ENCODE measurements around the gene RFX2. TPM values are rescaled to one million over a fixed set of nuclear protein-coding genes. Genes with fewer than 3 reads are reported as not detected.

RFX2 gene
- total RNA-seq, 1 experiment from 2014 or later, result 3.7 TPM

- H3K9me3 Mint-ChIP-seq, result peaks cover 0 to 2% of the 10 kb centered on the region in 2 experiments; a peak in 2 of 5 replicates
- no peak overlapping the region; a peak in 1 of 7 replicates for H3K27ac Mint-ChIP-seq
These were observed 117.1 kb downstream of the RFX2 start for GRCh38 chr19:5993201-5993600.

More at GRCh38 chr19:5993201-5993600, 117.1 kb downstream of the RFX2 start:
- no peak for TF ChIP-seq CTCF (conservative IDR thresholded peaks at IDR 0.05)
- Histone ChIP-seq H2BK5ac (ENCODE audit: insufficient read length, low read length) (no peak overlapping the region), H2BK120ac (ENCODE audit: low read depth, low read length, poor library complexity, severe bottlenecking) (no peak overlapping the region), H3K4me1 (ENCODE audit: insufficient read depth, low read length) (no peaks in the 10 kb centered on the region; the same call in 1 of the 2 replicates), H4K8ac (replicated peaks; ENCODE audit: insufficient read length, low read depth, low read length) (no peak overlapping the region), H3K9me3 (ENCODE audit: control insufficient read depth, low read depth, low read length) (no peaks in the 10 kb centered on the region), H4K5ac (ENCODE audit: insufficient read length, low read depth, low read length) (no peak overlapping the region), H3K79me2 (ENCODE audit: insufficient read depth, low read length) (no peaks in the 10 kb centered on the region), H2BK12ac (ENCODE audit: insufficient read length, low read depth, low read length) (no peak overlapping the region), H3K23me2 (ENCODE audit: insufficient read length, low read depth, low read length, poor library complexity, severe bottlenecking) (no peaks in the 10 kb centered on the region), H3K14ac (ENCODE audit: insufficient read depth, low read length) (no peak overlapping the region), H3K27ac (ENCODE audit: insufficient read length, low read depth, low read length) (no peak overlapping the region), H3K18ac (ENCODE audit: insufficient read length, low read depth, low read length) (no peak overlapping the region), H3K27me3 (ENCODE audit: insufficient read depth, low read length) (no peaks in the 10 kb centered on the region), H4K20me1 (ENCODE audit: control insufficient read depth, insufficient read depth, insufficient read length) (no peaks in the 10 kb centered on the region), H3K56ac (ENCODE audit: insufficient read length, low read depth, low read length) (no peak overlapping the region), H2BK20ac (ENCODE audit: low read depth, low read length, poor library complexity, severe bottlenecking) (no peak overlapping the region), H3K4ac (ENCODE audit: low read depth, low read length) (no peak overlapping the region), H4K91ac (ENCODE audit: insufficient read length, low read depth, low read length) (no peak overlapping the region), H3T11ph (ENCODE audit: low read length) (no peak overlapping the region), H3K79me1 (ENCODE audit: insufficient read depth, low read depth, low read length, poor library complexity, severe bottlenecking) (no peaks in the 10 kb centered on the region), H2BK15ac (ENCODE audit: low read depth, low read length) (no peak overlapping the region), H3K23ac (ENCODE audit: insufficient read length, low read depth, low read length) (no peak overlapping the region), H2AK5ac (ENCODE audit: insufficient read length, low read length) (no peak overlapping the region), H3K4me2 (ENCODE audit: insufficient read depth, insufficient read length, low read length) (no peak overlapping the region), H2AFZ (ENCODE audit: low read length) (no peak overlapping the region), H3K9ac (ENCODE audit: extremely low read depth, insufficient read length, low read length) (no peak overlapping the region)
- Mint-ChIP-seq H3K4me1 (peaks cover 9 to 18% of the 10 kb centered on the region in 2 experiments), H3K4me3 (no peak overlapping the region), H3K27me3 (ENCODE audit: low read depth) (peaks cover 7% of the 10 kb centered on the region), H3K36me3 (ENCODE audit: insufficient read depth in 1 of 3, low read depth in 3 of 3) (peaks cover 0 to 2% (median 0%) of the 10 kb centered on the region in 3 experiments; a peak in 2 of 7 replicates)
- DNase-seq, result no peak
- WGBS (ENCODE audit: extremely low coverage, insufficient read length, low lambda C conversion rate), result no CpG with 5 or more reads among the region's 13 CpGs
